ENCODE data around the gene EGR4.

EGR4 gene

DNA sequence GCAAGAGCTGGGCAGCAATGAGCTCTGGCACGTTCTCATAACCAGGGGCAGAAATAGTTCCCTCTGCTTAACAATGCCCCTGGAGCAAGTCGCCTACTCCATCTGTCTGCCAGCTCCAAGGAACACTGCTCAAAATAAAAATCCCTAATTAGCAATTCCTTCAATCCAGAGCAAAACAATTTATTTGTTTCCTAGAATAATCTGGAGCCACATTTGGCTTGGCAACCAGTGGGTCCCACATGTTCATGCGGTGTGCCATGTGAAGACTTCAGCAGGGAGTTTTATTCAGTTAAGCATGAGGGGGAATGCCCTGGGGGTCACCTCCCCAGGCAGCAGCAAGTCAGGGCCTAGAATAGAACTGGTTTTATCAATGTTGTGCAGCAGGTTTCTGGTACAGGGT, 7.6 kb upstream of the EGR4 start:
- no peak for DNase-seq (ENCODE audit: low read depth, low spot score)
- H3K4me3 ChIP-seq (ENCODE audit: low read depth, low read length) = no peak overlapping the region
- ChIA-PET CTCF (interaction anchor here (1.8 kb wide), 1 partner anchor 10 kb away, joined by 7 read pairs; no protein-coding TSS in a partner anchor), POLR2A (no interaction called here)
- TF ChIP-seq, protein P1, sequence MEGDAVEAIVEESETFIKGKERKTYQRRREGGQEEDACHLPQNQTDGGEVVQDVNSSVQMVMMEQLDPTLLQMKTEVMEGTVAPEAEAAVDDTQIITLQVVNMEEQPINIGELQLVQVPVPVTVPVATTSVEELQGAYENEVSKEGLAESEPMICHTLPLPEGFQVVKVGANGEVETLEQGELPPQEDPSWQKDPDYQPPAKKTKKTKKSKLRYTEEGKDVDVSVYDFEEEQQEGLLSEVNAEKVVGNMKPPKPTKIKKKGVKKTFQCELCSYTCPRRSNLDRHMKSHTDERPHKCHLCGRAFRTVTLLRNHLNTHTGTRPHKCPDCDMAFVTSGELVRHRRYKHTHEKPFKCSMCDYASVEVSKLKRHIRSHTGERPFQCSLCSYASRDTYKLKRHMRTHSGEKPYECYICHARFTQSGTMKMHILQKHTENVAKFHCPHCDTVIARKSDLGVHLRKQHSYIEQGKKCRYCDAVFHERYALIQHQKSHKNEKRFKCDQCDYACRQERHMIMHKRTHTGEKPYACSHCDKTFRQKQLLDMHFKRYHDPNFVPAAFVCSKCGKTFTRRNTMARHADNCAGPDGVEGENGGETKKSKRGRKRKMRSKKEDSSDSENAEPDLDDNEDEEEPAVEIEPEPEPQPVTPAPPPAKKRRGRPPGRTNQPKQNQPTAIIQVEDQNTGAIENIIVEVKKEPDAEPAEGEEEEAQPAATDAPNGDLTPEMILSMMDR (IDR thresholded peaks at IDR 0.05; ENCODE audit: insufficient read depth, low read length, missing control alignments) = no peak

DNA sequence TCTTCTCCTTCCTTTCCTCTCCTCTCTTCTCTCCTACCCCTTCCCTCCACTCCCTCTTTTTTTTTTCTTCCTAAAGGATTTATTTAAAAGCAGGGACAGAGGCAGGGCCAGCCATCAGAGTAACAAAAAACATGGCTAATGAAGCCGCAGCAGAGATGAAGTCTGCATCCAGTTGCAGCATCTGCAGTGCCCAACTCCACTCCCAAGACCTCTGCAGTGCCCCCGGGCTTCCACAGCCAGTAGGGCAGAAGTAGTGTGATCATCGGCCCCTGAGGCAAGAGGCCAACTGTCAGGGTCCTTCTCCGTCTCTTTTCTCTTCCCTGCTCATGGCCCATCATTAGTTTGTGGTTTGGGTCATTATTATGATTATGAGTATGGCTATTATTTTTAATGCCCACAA, 4.2 kb upstream of the EGR4 start:
- TF ChIP-seq, protein P1 (IDR thresholded peaks at IDR 0.05; ENCODE audit: insufficient read depth, low read length, missing control alignments) = no peak
- DNase-seq (ENCODE audit: low read depth, low spot score) = no peak
- POLR2A ChIA-PET = no interaction called here
- CTCF ChIA-PET = no interaction called here
- H3K4me3 ChIP-seq (ENCODE audit: low read depth, low read length) = no peak overlapping the region

- no peak overlapping the region for H3K4me3 ChIP-seq (ENCODE audit: low read depth, low read length)
- no peak for DNase-seq (ENCODE audit: low read depth, low spot score)
- CTCF ChIA-PET = no interaction called here
- POLR2A ChIA-PET = no interaction called here
- TF ChIP-seq, protein P1 (IDR thresholded peaks at IDR 0.05; ENCODE audit: insufficient read depth, low read length, missing control alignments) = no peak
Measured at GRCh38 chr2:73297151-73297559, 3.8 kb upstream of the EGR4 start.

- H3K4me3 ChIP-seq (ENCODE audit: low read depth, low read length) = no peak overlapping the region
- DNase-seq (ENCODE audit: low read depth, low spot score) = no peak
- TF ChIP-seq, protein P1 (IDR thresholded peaks at IDR 0.05; ENCODE audit: insufficient read depth, low read length, missing control alignments) = no peak
- POLR2A ChIA-PET = no interaction called here
- CTCF ChIA-PET = no interaction called here
Measured at GRCh38 chr2:73295751-73296400, 2.5 kb upstream of the EGR4 start.

DNA sequence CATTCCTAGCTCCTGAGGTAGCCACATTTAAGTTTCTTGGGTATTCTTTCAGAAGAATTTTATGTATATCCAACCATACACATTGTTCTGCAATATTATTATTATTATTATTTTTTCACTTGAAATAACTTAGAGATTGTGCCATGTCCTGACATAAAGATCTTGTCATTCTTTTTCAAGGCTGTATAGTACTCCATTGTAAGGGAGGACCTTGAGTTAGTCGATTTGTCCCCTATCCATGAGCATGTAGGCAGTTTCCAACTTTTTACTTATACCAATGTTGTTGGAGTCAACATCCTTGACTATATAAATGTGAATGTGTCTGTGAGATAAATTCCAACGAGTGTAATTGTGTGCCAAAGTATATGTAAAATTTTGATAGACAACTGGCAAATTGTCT, 891 bp upstream of the EGR4 start:
- TF ChIP-seq, protein P1 (IDR thresholded peaks at IDR 0.05; ENCODE audit: insufficient read depth, low read length, missing control alignments) = no peak
- CTCF ChIA-PET = no interaction called here
- POLR2A ChIA-PET = no interaction called here

DNA sequence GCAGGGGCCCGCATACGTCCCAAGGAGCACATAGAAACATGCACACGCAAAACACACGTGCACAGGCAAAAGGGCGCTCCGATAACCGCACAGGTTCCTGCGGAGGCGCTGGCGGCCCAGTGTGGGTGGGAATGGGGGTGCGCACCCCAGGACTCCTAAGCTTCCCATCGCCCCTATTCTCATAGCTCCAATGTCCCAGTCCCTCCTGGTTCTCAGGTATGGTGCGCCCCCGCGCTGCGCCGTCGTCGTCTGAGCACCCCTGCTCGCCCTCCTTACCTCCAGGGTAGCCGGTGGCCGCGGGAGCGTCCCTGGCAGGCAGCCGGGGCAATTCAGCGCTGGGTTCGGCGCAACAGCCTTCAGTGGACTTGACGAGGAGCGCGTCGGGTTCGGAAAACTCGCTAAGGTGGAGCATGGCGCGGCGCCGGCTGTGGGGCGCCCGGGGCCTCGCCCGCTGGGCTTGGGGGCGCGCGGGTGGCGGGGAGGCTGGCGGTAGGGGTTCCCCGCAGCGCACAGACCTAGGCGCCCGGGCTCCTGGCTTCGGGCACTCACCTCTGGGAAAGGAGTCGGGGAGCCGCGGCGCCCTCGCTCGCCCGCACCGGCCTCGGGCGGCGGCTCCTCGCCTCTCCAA, 328 bp downstream of the EGR4 start:
- no peak for DNase-seq (ENCODE audit: low read depth, low spot score)
- peak overlapping the region; percentile 49 for H3K4me3 ChIP-seq (ENCODE audit: low read depth, low read length)
- ChIA-PET POLR2A (no interaction called here), CTCF (interaction anchor here (0.7 kb wide), 1 partner anchor 15 kb away, joined by 3 read pairs; no protein-coding TSS in a partner anchor)
- TF ChIP-seq, protein P1 (IDR thresholded peaks at IDR 0.05; ENCODE audit: insufficient read depth, low read length, missing control alignments) = no peak

More for the DNA sequence above, 891 bp upstream of the EGR4 start:
- H3K4me3 ChIP-seq (ENCODE audit: low read depth, low read length) = no peak overlapping the region
- DNase-seq (ENCODE audit: low read depth, low spot score) = no peak

Data from AG04449 (cell line).